GM12873 (cell line): ENCODE data around the gene SSTR3.

Experiments used
- CTCF ChIP-seq: IDR thresholded peaks from 2 replicates; pipeline ENCODE4 v1.5.1; 2012; ENCODE audit warnings: low read depth, mild to moderate bottlenecking, moderate library complexity, low read length, control low read depth; ENCODE audit not compliant: insufficient read depth; ENCODE audit errors: missing control alignments

SSTR3 gene

GRCh38 chr22:37177755-37178154 is 34.5 kb downstream of the SSTR3 start:
- no peak for TF ChIP-seq CTCF

- TF ChIP-seq CTCF = no peak
These were observed 35.1 kb downstream of the SSTR3 start for GRCh38 chr22:37177221-37177620.

GRCh38 chr22:37176464-37177061 is 35.7 kb downstream of the SSTR3 start:
- TF ChIP-seq CTCF = no peak

GRCh38 chr22:37175414-37176281 is 36.6 kb downstream of the SSTR3 start:
- no peak for TF ChIP-seq CTCF

- TF ChIP-seq CTCF = no peak
These were observed 37.3 kb downstream of the SSTR3 start for GRCh38 chr22:37174964-37175363.

- no peak for TF ChIP-seq CTCF
These were observed 38.6 kb downstream of the SSTR3 start for GRCh38 chr22:37173709-37174108.
